M059J (cell line): ENCODE measurements around the gene PITPNC1. TPM values are rescaled to one million over a fixed set of nuclear protein-coding genes. Genes with fewer than 3 reads are reported as not detected.
"Not testable (repeated sequence)": the region's sequence is repeated elsewhere in the genome, so short reads cannot be mapped to it uniquely, and the experiment has no call there.

Source experiments
- DNase-seq: peaks from one replicate; pipeline ENCODE4 v3.0.0-alpha.2; 2012; ENCODE audit warnings: low read depth
- total RNA-seq: library from RNA; depleted of rRNA; stranded (reverse); fragments of >200 nt; shearing (Covaris generic); gene quantifications from 2 replicates; pipeline ENCODE4 v1.2.3, GENCODE V29; 2014

Gene PITPNC1
- total RNA-seq, 1 experiment from 2014 or later = 4.0 TPM

DNA sequence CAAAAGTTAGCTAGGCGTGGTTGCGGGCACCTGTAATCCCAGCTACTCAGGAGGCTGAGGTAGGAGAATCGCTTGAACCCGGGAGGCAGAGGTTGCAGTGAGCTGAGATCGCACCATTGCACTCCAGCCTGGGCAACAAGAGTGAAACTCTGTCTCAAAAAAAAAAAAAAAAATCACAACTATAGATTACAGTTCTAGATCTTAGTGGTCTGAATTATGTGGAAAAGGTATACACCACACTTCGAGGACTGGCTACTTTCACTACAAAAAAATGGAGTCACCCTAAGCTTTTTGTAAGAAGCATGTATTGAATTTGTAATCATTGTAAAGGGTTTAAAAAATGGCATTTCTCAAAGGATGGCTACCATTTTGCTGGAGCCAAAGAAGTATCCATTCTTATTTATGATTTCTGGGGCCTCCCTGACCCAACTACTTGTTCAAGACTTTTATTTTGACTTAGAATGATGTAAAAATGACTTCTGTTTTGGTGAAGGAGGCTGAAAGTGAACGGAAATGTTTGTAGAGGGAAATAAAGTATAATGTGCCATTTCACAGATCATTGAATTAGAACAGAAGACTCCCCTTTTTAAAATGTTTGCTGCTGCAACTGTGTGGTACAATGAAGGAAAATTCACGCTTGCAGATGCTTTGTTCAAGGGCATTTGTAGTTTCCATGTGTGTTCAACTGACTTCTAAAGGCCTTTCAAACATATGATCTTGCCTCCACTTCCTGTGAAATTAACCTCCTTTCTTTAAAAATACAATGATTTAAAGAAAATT is 303.6 kb downstream of the PITPNC1 start:
- DNase-seq = no peak

DNA sequence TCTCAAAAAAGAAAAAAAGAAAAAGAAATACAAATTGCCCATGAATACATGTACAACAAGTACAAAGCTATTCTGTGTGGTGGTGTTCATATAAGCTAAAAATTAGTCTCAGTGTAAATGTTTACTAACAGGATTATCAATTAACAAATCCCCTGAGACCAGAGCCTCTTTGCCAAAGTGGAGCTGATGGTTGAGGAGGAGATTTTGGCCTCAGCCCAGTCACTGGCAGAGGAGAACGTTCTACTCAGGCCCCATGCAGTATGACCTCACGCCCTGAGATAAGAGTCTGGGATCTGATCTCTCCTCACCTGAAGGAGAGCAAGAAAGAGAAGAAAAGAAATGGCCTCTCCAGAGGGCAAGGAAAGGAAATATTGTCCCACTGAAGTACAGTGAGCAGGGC is 305.1 kb downstream of the PITPNC1 start:
- no peak for DNase-seq

DNA sequence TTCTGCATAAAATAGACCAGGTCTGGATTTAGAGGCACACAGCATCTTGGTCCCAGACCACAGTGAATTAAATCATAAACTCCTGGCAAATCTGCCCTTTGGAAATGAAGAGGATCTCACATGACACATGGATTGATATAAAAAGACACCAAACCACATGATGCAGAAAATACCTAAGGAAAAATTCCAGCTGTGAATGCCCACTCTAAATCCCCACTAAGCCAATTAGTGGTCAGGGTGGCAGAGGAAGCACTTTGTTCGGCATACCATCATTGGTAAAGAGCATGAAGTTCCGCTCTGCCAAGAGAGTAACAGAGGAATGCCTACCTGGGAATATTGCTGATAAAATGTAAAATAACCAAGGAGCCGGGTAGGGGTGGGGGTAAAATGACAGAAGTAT is 308.3 kb downstream of the PITPNC1 start:
- no peak for DNase-seq

DNA sequence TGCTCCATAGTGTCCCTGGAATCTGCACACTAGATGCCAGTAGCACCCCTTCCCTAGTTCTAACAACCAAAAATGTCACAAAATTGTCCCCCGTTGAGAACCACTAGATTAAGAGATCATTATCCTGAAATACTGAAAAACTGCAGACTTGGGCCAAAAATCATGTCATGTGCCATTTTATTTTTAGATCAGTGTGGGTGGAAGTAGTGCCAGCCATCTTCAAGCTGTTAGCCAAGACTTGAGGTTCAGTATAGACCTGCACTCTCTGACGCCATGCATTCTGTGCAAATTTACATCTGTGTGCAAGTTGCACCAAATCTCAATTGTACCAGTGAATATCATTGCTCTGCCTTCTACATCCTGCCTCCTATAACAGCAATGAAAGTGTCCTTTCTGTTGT is 309.2 kb downstream of the PITPNC1 start:
- DNase-seq = no peak

DNA sequence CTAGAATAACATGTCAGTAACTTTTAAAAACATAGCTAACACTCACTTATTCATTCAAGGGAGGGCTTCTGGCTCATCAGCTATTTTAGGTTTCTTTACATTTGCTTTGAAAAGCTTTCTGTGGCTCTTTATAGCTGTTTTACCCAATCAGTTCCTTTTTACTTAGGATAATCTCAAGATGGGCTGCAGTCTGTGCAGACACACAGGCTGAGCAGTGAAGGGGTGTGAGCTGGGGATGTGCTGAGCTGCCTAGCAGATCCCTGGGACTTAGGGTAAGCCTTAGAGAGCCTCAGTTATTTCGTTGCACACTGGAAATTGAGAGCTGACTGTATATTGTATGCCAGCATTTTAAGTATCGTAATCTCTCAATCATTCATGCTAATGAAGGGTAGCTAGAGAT is 310.4 kb downstream of the PITPNC1 start:
- DNase-seq = no peak

DNA sequence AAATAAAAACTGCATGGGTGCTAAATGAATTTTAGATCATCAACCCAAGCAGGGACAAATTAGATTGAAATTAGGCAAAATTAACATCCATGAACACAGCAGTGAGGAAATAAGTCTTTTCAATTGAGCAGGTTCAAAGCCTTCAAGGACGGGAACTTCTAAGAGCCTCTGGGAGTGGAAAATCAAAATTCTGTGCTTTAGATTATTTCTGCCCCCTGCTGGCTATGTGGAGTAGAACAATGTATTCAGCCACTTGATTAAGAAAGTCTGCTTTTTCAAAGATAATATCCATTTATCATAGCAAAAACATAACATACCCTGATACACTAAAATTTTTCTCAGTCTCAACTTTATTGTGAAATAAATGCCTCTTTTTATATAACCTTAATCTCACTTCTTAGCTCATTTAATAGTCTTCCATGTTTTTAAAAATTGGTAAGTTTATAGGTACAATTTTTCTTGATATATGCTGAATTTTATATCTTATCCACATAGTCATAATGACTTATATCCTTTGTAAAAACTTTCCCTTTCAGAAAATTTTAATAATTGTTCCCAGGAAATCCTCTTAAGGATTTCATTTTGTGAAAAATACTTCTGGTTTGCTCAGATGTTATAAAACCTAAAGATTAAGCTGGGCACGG is 312.6 kb downstream of the PITPNC1 start:
- peak; percentile 48 for DNase-seq

DNA sequence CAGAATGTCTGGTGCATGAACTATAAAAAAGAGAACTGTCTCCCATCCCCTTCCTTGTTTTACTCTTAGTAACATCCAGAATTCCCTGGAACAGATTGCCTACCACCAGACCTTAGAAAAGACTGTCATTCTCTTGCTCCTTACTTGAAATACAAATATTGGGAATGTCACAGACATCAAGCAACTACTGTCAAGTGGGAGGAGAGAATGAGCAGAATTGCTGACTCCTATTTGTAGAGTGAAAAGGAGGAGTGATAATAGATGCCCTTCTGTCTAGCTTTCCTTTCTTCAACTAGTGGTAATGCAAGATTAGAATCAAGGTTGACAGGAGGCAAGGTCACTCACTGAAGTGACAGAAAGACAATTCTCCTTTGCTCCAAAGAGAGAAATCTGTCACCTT is 316.7 kb downstream of the PITPNC1 start:
- no peak for DNase-seq

DNA sequence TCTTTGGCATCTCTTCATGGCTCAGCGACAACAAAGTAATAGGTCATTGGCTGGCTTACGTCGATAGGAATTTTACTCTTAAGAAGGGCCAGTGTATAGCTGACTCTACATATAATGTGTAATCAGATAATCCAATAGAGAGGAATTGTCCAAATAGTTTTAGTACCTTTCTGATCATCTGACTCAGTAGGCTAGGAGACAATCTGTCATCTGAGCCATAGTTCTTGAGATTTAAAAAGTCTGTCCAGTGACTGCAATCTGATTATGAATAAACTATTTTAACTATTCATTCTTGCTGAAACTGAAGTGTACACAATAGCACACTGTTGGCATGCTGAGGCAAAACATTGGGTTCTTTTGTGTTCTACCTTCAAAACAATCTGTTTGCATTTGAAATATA is 319.3 kb downstream of the PITPNC1 start:
- DNase-seq = no peak

DNA sequence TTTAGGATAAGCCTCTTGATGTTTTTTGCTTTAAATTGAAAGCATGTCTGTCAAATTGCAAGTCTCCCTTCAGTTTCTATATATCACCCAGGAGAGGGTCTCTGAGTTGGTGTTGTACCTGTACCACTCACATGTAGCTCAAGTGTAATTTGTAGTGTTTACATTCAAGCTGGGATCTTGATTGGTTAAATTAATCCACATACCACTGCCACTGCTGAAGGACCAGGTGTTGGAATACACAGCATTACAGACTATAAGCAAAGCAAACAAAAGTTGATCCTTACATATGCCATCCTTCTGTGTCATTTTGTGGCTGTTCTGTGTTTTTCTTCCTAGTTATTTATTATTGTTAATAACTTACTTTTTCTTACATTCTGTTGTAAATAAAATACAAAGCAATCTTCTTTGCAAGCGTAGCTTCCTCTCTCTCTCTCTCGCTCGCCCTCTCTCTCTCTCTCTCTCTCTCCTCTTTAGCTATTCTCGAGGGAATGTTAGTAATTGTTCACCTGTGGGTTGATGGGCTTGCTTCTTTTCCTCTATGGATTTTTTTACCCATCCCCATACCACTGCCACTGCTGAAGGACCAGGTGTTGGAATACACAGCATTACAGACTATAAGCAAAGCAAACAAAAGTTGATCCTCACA is 319.9 kb downstream of the PITPNC1 start:
- no peak for DNase-seq

DNA sequence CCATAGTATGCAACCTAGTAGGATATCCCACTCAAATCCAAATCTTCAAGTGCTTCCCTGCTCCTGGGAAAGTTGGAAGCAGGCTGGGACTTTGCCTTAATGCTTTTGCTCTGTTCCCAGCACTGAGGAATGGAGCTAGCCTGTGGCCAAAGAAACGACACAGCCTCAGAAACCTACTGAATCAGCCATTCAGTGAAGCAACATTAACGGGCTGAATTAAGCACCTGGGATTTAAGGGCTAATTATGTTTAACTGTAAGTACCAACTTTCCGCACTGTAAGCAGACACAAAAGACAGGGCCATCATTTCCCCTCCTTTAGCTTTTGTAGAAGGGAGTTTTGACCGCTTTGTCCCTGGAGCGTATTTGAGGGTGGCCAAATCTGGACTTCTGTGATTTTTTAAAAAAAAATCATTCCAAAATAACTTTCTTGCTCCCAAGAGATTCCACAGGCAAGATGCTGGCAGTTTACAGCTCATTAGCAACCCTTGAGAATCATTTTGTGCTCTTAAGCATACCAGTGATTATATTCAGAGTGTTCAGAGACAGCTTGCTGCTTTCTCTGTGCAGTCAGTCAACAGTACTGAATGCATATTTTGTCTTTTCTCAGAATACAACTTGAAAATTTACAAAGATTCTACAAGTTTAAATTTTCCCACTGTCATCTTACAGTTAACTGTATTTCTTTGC is 323.1 kb downstream of the PITPNC1 start:
- DNase-seq = no peak

DNA sequence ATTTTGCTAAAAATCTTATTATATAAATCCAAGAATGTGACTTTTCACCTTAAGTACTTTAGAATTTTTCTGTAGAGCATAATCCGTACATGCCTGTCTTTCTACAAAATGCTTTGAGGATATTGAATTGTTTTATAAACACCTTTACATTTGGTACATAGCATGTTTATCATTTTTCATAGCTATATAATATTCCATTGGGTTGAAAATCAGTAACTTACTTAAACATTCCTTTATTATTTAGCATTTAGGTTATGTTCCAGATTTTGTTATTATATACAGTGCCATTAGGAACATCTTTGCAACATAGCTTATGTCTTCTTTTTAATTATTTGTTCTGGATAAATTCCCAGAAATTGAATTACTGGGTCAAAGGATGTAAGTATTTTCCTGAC is 323.6 kb downstream of the PITPNC1 start:
- no peak for DNase-seq

DNA sequence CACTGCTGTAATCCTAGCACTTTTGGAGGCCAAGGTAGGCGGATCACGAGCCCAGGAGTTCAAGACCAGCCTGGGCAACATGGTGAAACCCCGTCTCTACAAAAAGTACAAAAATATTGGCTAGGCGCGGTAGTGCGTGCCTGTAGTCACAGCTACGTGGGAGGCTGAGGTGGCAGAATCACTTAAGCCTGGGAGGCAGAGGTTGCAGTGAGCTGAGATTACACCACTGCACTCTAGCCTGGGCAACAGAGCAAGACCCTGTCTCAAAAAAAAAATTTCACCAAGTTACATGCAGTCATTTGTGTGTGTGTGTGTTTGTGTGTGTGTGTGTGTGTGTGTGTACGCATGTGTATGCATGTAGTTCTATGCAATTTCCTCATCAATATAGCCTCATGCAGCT is 325.8 kb downstream of the PITPNC1 start:
- not testable (repeated sequence) for DNase-seq

DNA sequence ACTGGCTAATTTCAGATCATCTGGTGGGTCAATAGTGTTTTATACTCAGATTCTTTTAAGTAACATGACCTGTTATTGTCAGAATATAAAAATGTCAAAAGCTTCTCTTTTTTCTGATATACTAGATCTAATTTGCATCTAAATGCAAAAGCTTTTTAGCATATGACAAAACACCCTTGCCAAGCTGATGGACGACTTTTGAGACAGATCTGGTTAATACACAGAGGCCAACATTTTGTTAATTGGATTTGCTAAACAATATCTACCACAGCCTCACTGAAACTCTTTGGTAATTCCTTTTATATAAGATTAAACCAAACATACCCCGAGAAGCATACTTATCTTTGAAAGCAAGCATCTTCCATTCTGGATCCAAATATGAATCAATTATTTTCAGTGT is 330.4 kb downstream of the PITPNC1 start:
- DNase-seq = no peak

DNA sequence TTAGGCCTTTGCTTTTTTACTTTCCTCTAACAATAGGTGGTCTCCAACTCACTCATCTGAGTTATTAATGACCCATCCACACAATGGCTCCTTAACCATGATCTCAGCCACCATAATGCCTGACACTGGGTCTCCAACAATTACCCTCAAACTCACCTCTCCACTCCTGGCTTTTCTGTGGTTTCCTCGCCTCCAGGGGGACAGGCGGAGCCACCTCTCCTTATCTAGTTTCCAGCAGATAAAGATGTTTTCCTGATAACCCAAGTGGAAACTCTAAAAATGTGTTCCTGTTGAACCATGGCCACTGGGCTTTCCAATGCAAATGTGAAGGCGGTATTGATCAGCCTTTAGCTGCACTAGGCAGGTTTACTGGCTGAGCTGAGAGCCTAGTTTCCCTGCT is 331.3 kb downstream of the PITPNC1 start:
- DNase-seq = no peak

DNA sequence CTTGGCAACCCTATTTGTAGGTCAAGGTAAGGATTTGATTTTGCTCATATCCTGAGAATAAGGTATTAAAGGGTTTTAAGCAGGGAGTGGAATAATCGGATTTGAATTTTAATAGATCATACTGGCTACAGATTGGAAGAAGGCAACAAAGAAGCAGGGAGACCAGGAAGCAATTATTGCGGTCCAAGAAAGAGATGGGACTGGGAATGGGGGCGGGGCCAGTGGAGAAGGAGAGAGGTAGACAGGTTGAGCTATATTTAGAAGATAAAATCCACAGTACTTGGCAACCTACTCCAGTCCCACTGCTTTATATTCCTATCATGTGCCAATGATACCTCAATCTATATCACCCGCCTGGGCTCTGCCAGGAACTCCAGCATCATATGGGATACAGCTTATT is 334.8 kb downstream of the PITPNC1 start:
- DNase-seq = no peak

DNA sequence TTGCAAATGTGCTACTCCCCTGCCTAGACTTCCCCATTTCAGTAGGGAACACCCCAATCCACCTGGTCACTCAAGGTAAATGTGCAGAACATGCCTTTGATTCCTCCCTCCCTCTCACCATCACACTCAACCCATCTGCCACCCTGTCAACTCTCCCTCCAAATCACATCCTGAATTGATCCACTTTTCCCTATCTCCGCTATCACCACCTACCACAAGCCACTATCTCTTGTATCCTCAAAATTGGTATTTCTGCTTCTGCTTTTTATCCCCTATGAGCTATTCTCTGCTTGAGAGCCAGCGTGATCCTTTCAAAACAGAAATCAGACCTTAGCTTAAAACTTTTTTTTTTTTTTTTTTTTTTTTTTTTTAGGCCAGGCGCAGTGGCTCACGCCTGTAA is 335.3 kb downstream of the PITPNC1 start:
- DNase-seq = no peak

DNA sequence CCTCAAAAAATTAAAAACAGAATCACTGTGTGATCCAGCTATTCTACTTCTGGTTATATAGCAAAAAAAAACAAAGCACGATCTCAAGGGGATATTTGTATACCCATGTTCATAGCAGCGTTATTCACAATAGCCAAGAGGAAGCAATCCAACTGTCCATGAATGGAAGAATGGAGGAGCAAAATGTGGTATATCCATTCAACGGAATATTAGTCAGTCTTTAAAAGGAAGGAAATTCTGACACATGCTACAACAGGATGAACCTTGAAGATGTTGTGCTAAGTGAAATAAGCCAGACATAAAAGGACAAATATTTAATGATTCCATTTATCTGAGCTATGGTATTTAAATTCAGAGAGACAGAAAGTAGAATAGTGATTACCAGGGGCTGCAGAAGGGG is 336.1 kb downstream of the PITPNC1 start:
- DNase-seq = no peak

DNA sequence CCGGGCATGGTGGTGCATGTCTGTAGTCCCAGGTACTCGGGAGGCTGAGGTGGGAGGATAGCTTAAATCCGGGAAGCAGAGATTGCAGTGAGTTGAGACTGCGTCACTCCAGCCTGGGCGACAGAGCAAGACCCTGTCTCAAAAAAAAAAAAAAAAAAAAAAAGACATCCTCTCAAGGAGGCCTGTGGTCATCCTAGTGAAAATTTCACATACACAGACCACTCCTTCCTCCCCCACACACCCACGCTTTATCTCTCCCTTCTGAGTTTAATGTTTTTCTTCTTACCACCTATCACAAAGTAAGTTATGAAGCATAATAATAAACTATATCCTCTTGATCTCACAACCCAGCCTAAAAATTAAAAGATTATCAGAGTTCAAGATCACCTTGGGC is 339.3 kb downstream of the PITPNC1 start:
- DNase-seq = no peak

DNA sequence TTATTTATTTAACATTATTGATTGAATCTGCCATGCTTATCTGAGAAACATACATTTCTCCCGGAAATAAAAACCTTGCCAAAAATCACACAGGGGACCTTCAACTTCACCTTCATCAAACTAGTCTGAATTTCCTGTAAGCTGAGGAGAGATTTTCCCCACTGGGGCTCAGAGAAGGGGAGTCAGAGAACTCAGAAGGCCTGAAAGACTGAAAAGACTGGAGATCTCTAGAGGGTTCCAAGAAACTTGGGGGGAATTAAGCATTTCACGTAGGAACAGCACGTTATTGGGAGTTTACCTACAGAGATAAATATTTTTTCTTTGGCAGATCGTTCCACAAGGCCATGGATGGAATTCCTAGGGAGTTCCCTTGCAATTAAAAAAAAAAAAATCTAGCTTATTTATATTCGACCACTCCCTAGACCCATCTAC is 340.1 kb downstream of the PITPNC1 start:
- DNase-seq = no peak

DNA sequence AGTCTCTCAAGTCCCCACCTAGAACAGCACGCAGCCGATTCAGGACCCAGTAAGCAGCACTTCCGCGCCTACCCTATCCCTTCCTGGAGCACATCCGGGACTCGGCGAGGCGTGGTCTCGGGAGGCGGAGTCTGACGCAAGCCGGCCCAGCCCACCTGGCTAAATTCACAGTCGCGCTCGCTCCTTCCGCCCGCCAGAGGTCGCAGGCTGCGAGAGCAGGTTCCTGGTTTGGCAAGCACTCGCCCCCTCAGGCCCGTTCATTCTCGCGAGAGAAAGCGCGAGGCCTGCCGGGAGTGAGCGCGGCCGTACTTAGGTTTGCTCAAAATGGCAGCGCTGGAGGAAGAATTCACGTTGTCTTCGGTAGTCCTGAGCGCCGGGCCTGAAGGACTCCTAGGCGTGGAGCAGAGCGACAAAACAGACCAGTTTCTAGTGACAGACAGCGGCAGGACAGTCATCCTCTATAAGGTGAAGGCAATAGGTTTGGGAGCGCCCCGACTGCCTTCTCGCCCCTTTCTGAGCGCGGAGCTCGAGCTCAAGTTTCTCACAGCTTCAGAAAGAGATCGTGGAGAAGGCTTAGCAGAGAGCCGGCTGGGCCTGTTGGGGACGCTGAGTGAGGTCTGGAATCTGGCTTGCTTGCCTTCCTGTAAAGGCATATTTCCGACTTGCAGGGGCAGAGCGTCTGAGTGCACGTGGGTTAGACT is 340.7 kb downstream of the PITPNC1 start, which contains the start of gene NOL11:
NOL11 (plus strand) TSS at position 313 of the 701 bp plus-strand sequence; CDS start at position 325, 12 bp downstream.
- peak; percentile 94 for DNase-seq

DNA sequence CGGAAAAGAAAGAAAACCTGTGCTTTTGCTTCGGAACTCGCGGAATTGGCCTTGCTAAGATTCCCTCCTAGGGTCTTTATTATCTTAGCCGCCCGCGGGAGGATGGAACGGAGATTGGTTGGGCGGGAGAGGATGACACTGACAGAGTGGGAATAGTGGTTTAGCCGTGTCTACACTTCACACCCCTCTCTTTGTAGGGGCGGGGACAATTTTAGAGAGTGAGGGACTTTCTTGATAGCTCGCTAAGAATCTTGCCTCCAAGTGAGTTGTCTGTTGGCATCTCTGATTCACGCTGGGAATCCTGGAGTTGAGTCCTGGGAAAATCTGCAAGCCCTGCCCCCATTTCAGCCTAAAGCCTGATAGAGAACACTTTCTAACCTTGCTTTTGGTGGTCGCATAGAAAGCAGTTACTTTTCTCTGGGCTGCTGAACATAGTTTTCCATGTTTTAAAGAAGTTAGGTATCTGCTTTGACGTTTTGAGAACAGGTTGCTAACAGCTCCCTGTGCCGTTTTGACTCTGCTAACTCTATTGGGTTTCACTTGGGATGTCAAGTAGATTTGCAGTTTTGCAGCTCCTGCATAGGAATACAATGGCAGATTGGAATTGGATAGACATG is 341.4 kb downstream of the PITPNC1 start:
- peak; percentile 52 for DNase-seq
